Aorta (tissue), 5 donors: ENCODE data around the gene BMP7. TPM values are rescaled to one million over a fixed set of nuclear protein-coding genes. Genes with fewer than 3 reads are reported as not detected.
A peak's percentile ranks its signal among the peaks of the same experiment; 100 is the strongest.

Experiments
- ATAC-seq: fragments of 200-7000 bp; cut with Tn5 transposase; one replicate; pipeline ENCODE4 v1.9.1; 2022; ENCODE audit warnings: moderate library complexity; ENCODE audit not compliant: low FRiP score
- DNase-seq, 2 donors: peaks; one replicate each; pipeline ENCODE4 v3.0.0-alpha.2; 2020
- H3K27ac ChIP-seq, 2 donors: one replicate each; pipeline ENCODE4 v1.5.1; 2013; ENCODE audit warnings: low read length in 2 of 2, mild to moderate bottlenecking in 2 of 2, moderate library complexity in 2 of 2, control low read depth in 1 of 2, inconsistent platforms in 1 of 2, low read depth in 1 of 2
- H3K27me3 ChIP-seq, 2 donors: one replicate each; pipeline ENCODE4 v1.6.1; 2013; ENCODE audit warnings: control low read depth in 1 of 2, low read length in 1 of 2, mild to moderate bottlenecking in 1 of 2, moderate library complexity in 1 of 2; ENCODE audit not compliant: insufficient read depth in 2 of 2, control insufficient read depth in 1 of 2
- H3K36me3 ChIP-seq, 2 donors: one replicate each; pipeline ENCODE4 v1.6.1; 2013; ENCODE audit warnings: control low read depth in 1 of 2, low read length in 1 of 2, mild to moderate bottlenecking in 1 of 2; ENCODE audit not compliant: insufficient read depth in 2 of 2, control insufficient read depth in 1 of 2
- H3K4me1 ChIP-seq, 2 donors: one replicate each; pipeline ENCODE4 v1.6.1; 2013; ENCODE audit warnings: low read length in 2 of 2, control low read depth in 1 of 2, mild to moderate bottlenecking in 1 of 2, moderate library complexity in 1 of 2; ENCODE audit not compliant: insufficient read depth in 2 of 2, control insufficient read depth in 1 of 2
- H3K4me3 ChIP-seq, 2 donors: one replicate each; pipeline ENCODE4 v1.5.1; 2013; ENCODE audit warnings: low read length in 2 of 2, control low read depth in 1 of 2, mild to moderate bottlenecking in 1 of 2
- H3K9me3 ChIP-seq: one replicate; pipeline ENCODE4 v1.6.1; 2013; ENCODE audit warnings: mild to moderate bottlenecking, low read length; ENCODE audit not compliant: control insufficient read depth
- WGBS, 2 donors: extraction: QIAGEN DNeasy Blood & Tissue Kit; methylation state at CpG; one replicate each; pipeline ENCODE4 v1.1.7; 2013; 5-methylcytosine and 5-hydroxymethylcytosine counted together
- intact Hi-C, 2 donors: fragments of 100-400 bp; cut with DNase I; formaldehyde crosslinking; loops; one replicate each; pipeline versions ENCODE4 v1.14.2 to v1.15.0; 2022
- polyA plus RNA-seq, 2 donors: library from polyadenylated mRNA; stranded (reverse); fragments of 200-250 nt; gene quantifications; one replicate each; pipeline ENCODE4 v1.2.3, GENCODE V29; 2013
- total RNA-seq, 2 donors: library from RNA; stranded (reverse); fragmentation: NEBNext Ultra II Directional; extraction: Animal tissue kit (Norgen Biotek cat#: 25700); gene quantifications; one replicate each; pipeline ENCODE4 v1.2.1, GENCODE V29; 2021
- donor health status: healthy with polysubstance abuse.
- donor health status: Bipolar disorder and iron deficiency.
- donor health status: DM: no; HTN: no; CAD: no.
- donor health status: DM: no; HTN: no; CAD: no.
- donor health status: DM: yes; HTN: yes; CAD: no.

Gene BMP7
- total and polyA plus RNA-seq, 4 donors: 0.52 to 1.0 TPM; not detected in 2

GRCh38 chr20:57290178-57290484 lies 23.7 kb upstream of the BMP7 start:
- Histone ChIP-seq H3K27ac (no peak overlapping the region), H3K36me3 (no peaks in the 10 kb centered on the region), H3K27me3 (no peaks in the 10 kb centered on the region), H3K4me3 (no peak overlapping the region), H3K9me3 (no peaks in the 10 kb centered on the region), H3K4me1 (no peaks in the 10 kb centered on the region)
- 43 to 57% methylated on average over 5 of the region's 5 CpGs for WGBS, 2 donors
- no peak for DNase-seq
- intact Hi-C loops: no loop called here
- no peak for ATAC-seq

- Histone ChIP-seq H3K27me3 (no peaks in the 10 kb centered on the region), H3K36me3 (no peaks in the 10 kb centered on the region), H3K4me1 (no peaks in the 10 kb centered on the region), H3K4me3 (no peak overlapping the region), H3K9me3 (no peaks in the 10 kb centered on the region), H3K27ac (no peak overlapping the region)
- WGBS, 2 donors: 40% methylated on average over 8 of the region's 8 CpGs
- DNase-seq: no peak
- peak; percentile 30 for ATAC-seq
- intact Hi-C loops: no loop called here
Measured at GRCh38 chr20:57289391-57290177, 23.1 kb upstream of the BMP7 start.

DNA sequence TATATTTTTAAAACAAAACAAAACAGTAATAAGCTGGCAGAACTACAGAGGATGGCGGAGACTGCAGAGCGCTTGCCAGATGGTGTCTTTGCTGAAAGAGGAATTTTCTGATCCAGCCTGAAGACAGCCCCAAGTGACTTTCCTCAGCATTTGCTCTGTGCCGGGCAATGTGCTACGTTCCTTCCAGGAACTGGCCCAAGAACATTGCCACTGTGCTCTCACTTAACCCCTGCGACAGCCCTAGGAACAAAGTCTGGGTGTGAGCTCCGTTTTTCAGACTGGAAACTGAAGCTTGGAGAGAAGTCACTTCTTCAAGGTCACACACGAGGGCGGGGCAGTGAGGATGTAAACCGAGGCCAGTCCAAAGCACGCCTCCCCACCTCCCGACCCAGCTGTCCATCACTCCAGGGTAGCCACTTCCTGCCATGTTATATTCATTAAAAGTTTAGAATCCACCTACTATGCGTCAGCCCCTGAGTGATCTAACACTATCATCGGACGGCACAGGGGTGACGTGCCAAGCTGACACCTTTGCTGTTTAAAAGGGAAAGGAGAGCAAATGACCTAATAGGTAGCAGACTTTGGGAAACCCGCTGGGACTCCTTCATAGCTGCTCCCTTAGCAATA lies 22.3 kb upstream of the BMP7 start:
- ATAC-seq (no peak), DNase-seq (no peak)
- Histone ChIP-seq H3K9me3 (no peaks in the 10 kb centered on the region), H3K27me3 (no peaks in the 10 kb centered on the region), H3K4me3 (no peak overlapping the region), H3K4me1 (no peaks in the 10 kb centered on the region), H3K27ac (no peak overlapping the region), H3K36me3 (no peaks in the 10 kb centered on the region)
- 19 to 29% methylated on average over 16 of the region's 16 CpGs for WGBS, 2 donors
- intact Hi-C loops: no loop called here

DNA sequence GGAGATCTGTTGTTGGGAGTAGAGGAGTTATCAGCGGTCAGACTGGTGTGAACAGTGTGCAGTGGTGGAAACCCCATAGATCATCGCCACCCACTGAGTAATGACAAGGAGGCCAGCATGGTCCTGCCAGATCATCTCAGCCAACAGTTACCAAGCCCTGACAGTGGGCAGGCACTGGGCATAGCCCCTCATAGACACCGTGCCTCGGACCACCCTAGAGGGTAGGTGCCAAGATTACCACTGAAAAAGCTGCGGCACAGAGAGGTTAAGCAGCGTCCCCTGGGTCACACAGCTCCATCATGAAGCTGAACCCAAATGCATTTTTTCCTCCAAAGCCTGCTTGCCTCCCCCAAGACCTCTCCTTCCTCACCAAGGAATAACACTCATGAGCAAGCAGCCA lies 21.5 kb upstream of the BMP7 start:
- intact Hi-C loops: no loop called here
- Histone ChIP-seq H3K9me3 (no peaks in the 10 kb centered on the region), H3K4me1 (no peaks in the 10 kb centered on the region), H3K27me3 (no peaks in the 10 kb centered on the region), H3K27ac (no peak overlapping the region), H3K4me3 (no peak overlapping the region), H3K36me3 (no peaks in the 10 kb centered on the region)
- 34 to 49% methylated on average over 6 of the region's 6 CpGs for WGBS, 2 donors
- DNase-seq (no peak), ATAC-seq (no peak)

DNA sequence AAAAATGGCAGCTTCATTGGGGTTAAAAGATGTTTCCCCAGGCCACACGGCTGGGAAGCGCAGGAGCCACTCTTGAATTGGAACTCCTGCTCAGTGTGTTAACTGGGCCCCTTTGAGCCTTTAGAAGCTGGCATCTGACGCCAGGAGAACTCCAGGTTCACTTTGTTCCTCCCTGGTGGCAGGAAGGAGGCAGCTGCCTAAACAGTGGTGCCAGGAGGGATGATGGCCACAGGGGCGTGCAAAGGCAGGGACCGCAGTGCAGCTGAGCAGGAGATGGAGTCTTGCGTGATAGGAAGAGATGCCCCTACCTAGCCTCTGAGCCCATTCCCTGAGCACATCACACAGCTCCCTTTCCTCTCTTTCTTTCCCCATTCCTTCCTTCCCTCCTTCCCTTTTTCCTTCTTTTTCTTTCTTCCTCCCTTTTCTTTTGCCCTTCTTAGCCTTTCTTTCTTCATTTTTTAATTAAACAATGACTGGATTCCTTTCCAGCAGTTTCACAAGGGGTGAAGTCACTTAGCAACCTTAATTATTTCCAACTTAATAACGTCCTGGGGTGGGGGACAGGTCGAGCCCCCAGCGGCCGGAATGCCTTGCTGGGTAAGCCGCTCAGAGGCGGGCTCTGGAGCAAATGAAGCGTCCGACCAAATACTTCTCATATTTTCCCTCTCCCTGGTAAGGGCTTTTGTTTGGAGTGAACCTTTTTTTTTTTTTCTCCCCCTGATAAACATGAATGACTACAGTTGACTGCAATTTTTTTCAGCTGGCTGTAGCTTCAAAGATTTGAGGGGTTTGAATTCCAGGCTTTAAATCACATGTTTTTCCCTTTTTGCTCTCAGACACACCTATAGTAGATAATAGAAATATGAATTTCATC lies 20.8 kb upstream of the BMP7 start:
- WGBS, 2 donors: 28 to 29% methylated on average over 14 of the region's 14 CpGs
- DNase-seq (no peak), ATAC-seq (no peak)
- Histone ChIP-seq H3K36me3 (no peaks in the 10 kb centered on the region), H3K4me1 (no peaks in the 10 kb centered on the region), H3K27ac (no peak overlapping the region), H3K27me3 (no peaks in the 10 kb centered on the region), H3K4me3 (no peak overlapping the region), H3K9me3 (no peaks in the 10 kb centered on the region)
- intact Hi-C loops: no loop called here

- H3K27ac ChIP-seq: no peak overlapping the region
- WGBS, 2 donors: 40 to 53% methylated on average over 7 of the region's 7 CpGs
Measured at GRCh38 chr20:57283860-57284259, 17.4 kb upstream of the BMP7 start.

DNA sequence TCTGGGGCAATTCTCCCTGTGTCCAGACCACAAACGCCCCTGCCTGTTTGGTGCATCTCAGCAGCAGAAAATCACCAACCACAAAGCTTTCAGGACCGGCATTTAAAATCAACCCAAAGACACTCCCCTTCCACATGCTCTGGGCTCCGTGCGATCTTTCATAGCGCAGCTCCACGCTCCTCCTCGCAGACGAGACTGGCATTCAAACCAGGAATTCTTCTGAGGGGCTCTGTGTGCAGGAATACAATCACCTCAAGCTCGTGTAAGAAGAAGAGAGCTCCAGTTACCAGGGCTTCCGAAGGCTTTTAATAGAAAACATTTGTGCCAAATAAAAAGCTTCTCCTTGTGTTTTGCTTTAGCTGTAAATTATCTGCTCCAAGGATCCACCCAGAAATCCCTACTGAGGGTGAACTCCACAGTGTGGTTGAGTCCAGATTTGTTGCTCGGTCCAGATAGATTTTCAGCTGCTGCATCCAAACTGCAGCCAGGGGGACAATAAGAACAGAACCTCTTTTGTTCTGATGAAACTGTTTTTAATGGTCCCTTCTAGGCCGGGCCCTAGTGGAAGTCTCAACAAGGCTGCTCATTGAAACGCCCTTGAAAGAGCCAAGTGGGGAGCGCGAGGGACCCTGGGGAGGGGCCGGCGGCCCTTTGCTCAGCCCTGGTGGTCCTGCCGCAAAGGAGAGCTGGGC lies 16.4 kb upstream of the BMP7 start:
- intact Hi-C loops: no loop called here
- DNase-seq (no peak), ATAC-seq (no peak)
- no peak overlapping the region for H3K4me3 ChIP-seq
- no peaks in the 10 kb centered on the region for H3K27me3 ChIP-seq
- H3K4me1 ChIP-seq: no peaks in the 10 kb centered on the region
- H3K9me3 ChIP-seq: no peaks in the 10 kb centered on the region
- no peak overlapping the region for H3K27ac ChIP-seq
- WGBS, 2 donors: 10 to 11% methylated on average over 18 of the region's 18 CpGs
- H3K36me3 ChIP-seq: no peaks in the 10 kb centered on the region

More at GRCh38 chr20:57283860-57284259, 17.4 kb upstream of the BMP7 start:
- DNase-seq (no peak), ATAC-seq (no peak)
- no peaks in the 10 kb centered on the region for H3K4me1 ChIP-seq
- no peak overlapping the region for H3K4me3 ChIP-seq
- H3K9me3 ChIP-seq: no peaks in the 10 kb centered on the region
- no peaks in the 10 kb centered on the region for H3K27me3 ChIP-seq
- H3K36me3 ChIP-seq: no peaks in the 10 kb centered on the region
- intact Hi-C loops: no loop called here

- WGBS, 2 donors: 73 to 79% methylated on average over 7 of the region's 7 CpGs
- H3K27ac ChIP-seq: no peak overlapping the region
- no peak for ATAC-seq
Measured at GRCh38 chr20:57281900-57282299, 15.5 kb upstream of the BMP7 start.

More at GRCh38 chr20:57281900-57282299, 15.5 kb upstream of the BMP7 start:
- H3K9me3 ChIP-seq: no peaks in the 10 kb centered on the region
- H3K27me3 ChIP-seq: no peaks in the 10 kb centered on the region
- no peak for DNase-seq
- intact Hi-C loops: no loop called here
- no peak overlapping the region for H3K4me3 ChIP-seq
- H3K36me3 ChIP-seq: no peaks in the 10 kb centered on the region
- H3K4me1 ChIP-seq: no peaks in the 10 kb centered on the region
